ENCODE measurements around the gene SLC26A4. TPM values are rescaled to one million over a fixed set of nuclear protein-coding genes. Genes with fewer than 3 reads are reported as not detected.

SLC26A4 gene
- total RNA-seq, 1 experiment from 2014 or later: 0.09 TPM

GRCh38 chr7:107684287-107684686, 23.7 kb downstream of the SLC26A4 start:
- intact Hi-C loops (cut with micrococcal nuclease; ENCODE audit: unreplicated experiment): no loop called here
- peaks cover 18% of the 10 kb centered on the region for H3K27me3 Mint-ChIP-seq (ENCODE audit: unreplicated experiment)
- no peak overlapping the region for H3K4me3 Mint-ChIP-seq (ENCODE audit: low read depth, unreplicated experiment)
- H3K9me3 Mint-ChIP-seq (ENCODE audit: low read depth, unreplicated experiment): no peaks in the 10 kb centered on the region
- H3K36me3 Mint-ChIP-seq (ENCODE audit: insufficient read depth, unreplicated experiment): no peaks in the 10 kb centered on the region
- no peaks in the 10 kb centered on the region for H3K4me1 Mint-ChIP-seq (ENCODE audit: low read depth, unreplicated experiment)
- no peak overlapping the region for H3K27ac Mint-ChIP-seq (ENCODE audit: unreplicated experiment)
- TF ChIP-seq, protein P1, sequence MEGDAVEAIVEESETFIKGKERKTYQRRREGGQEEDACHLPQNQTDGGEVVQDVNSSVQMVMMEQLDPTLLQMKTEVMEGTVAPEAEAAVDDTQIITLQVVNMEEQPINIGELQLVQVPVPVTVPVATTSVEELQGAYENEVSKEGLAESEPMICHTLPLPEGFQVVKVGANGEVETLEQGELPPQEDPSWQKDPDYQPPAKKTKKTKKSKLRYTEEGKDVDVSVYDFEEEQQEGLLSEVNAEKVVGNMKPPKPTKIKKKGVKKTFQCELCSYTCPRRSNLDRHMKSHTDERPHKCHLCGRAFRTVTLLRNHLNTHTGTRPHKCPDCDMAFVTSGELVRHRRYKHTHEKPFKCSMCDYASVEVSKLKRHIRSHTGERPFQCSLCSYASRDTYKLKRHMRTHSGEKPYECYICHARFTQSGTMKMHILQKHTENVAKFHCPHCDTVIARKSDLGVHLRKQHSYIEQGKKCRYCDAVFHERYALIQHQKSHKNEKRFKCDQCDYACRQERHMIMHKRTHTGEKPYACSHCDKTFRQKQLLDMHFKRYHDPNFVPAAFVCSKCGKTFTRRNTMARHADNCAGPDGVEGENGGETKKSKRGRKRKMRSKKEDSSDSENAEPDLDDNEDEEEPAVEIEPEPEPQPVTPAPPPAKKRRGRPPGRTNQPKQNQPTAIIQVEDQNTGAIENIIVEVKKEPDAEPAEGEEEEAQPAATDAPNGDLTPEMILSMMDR (IDR thresholded peaks at IDR 0.05; ENCODE audit: unreplicated experiment): no peak
- no peak for DNase-seq
- CTCF ChIA-PET: no interaction called here
- no TSS peak for BruUV-seq (replicated peaks)

GRCh38 chr7:107684947-107685463, 24.4 kb downstream of the SLC26A4 start:
- CTCF ChIA-PET: no interaction called here
- H3K9me3 Mint-ChIP-seq (ENCODE audit: low read depth, unreplicated experiment): no peaks in the 10 kb centered on the region
- intact Hi-C loops (cut with micrococcal nuclease; ENCODE audit: unreplicated experiment): no loop called here
- TF ChIP-seq, protein P1 (IDR thresholded peaks at IDR 0.05; ENCODE audit: unreplicated experiment): no peak
- no peak overlapping the region for H3K4me3 Mint-ChIP-seq (ENCODE audit: low read depth, unreplicated experiment)
- no TSS peak for BruUV-seq (replicated peaks)
- DNase-seq: no peak
- H3K27me3 Mint-ChIP-seq (ENCODE audit: unreplicated experiment): peaks cover 18% of the 10 kb centered on the region
- H3K4me1 Mint-ChIP-seq (ENCODE audit: low read depth, unreplicated experiment): no peaks in the 10 kb centered on the region
- no peak overlapping the region for H3K27ac Mint-ChIP-seq (ENCODE audit: unreplicated experiment)
- no peaks in the 10 kb centered on the region for H3K36me3 Mint-ChIP-seq (ENCODE audit: insufficient read depth, unreplicated experiment)

- no peak overlapping the region for H3K27ac Mint-ChIP-seq (ENCODE audit: unreplicated experiment)
- TF ChIP-seq, protein P1 (IDR thresholded peaks at IDR 0.05; ENCODE audit: unreplicated experiment): no peak
- CTCF ChIA-PET: no interaction called here
- DNase-seq: no peak
- H3K36me3 Mint-ChIP-seq (ENCODE audit: insufficient read depth, unreplicated experiment): no peaks in the 10 kb centered on the region
- H3K4me3 Mint-ChIP-seq (ENCODE audit: low read depth, unreplicated experiment): no peak overlapping the region
- intact Hi-C loops (cut with micrococcal nuclease; ENCODE audit: unreplicated experiment): no loop called here
- no peaks in the 10 kb centered on the region for H3K4me1 Mint-ChIP-seq (ENCODE audit: low read depth, unreplicated experiment)
- H3K9me3 Mint-ChIP-seq (ENCODE audit: low read depth, unreplicated experiment): no peaks in the 10 kb centered on the region
- no TSS peak for BruUV-seq (replicated peaks)
- peaks cover 18% of the 10 kb centered on the region for H3K27me3 Mint-ChIP-seq (ENCODE audit: unreplicated experiment)
Observed at GRCh38 chr7:107686816-107687387, 26.3 kb downstream of the SLC26A4 start.

DNA sequence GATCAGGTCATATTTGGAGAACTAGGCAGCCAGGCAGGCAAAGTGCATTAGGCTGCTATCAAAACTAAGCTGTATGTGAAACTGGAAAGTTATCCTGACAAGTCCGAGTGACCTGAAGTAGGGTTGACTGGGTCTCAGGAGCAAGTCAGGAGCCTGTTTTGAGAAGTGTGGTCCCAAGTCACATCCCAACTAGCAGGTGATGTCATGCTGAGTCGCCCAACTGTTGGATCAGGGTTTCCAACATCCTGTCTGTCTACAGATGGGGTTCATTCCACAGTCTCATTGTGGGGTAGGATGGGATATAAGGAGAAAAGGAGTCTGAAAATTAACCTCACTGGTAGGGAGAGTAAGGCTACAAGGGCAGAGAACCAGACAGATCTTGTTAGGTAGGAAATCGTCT, 27.0 kb downstream of the SLC26A4 start:
- peaks cover 24% of the 10 kb centered on the region for H3K27me3 Mint-ChIP-seq (ENCODE audit: unreplicated experiment)
- CTCF ChIA-PET: no interaction called here
- no peak for DNase-seq
- H3K36me3 Mint-ChIP-seq (ENCODE audit: insufficient read depth, unreplicated experiment): no peaks in the 10 kb centered on the region
- H3K4me1 Mint-ChIP-seq (ENCODE audit: low read depth, unreplicated experiment): no peaks in the 10 kb centered on the region
- no peak overlapping the region for H3K27ac Mint-ChIP-seq (ENCODE audit: unreplicated experiment)
- no peaks in the 10 kb centered on the region for H3K9me3 Mint-ChIP-seq (ENCODE audit: low read depth, unreplicated experiment)
- H3K4me3 Mint-ChIP-seq (ENCODE audit: low read depth, unreplicated experiment): no peak overlapping the region
- TF ChIP-seq, protein P1 (IDR thresholded peaks at IDR 0.05; ENCODE audit: unreplicated experiment): no peak
- intact Hi-C loops (cut with micrococcal nuclease; ENCODE audit: unreplicated experiment): no loop called here
- BruUV-seq (replicated peaks): no TSS peak

Measured in Calu3 (cell line).